ENCODE results near the gene UMODL1.

DNA sequence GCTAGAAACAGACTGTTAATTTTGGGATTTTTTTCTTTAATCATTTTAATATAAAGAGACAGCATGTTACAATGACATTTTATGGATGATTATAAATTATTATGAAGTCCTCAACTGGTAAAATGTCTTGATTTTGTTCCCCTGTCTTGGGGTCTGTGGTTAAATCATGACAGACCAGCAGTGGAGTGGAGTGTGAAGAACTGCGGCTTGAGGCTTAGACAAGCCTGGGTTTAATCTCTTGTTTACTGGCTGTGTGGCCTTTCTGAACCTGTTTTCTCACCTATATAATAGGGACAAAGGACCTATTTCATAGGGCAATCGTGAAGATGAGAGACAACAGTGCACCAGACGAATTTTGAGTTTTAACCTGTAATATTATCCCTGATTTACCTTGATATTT is 1.8 kb upstream of the UMODL1 start:
- TF ChIP-seq CTCF (IDR thresholded peaks at IDR 0.05) (no peak), TCF7L2 (IDR thresholded peaks at IDR 0.05; ENCODE audit: low read depth, low read length) (no peak), POLR2AphosphoS5 (IDR thresholded peaks at IDR 0.05; ENCODE audit: low read depth, low read length) (no peak), SIN3A (IDR thresholded peaks at IDR 0.05; ENCODE audit: borderline replicate concordance, insufficient read depth, low read depth, low read length) (no peak)
- TF ChIP-seq, protein P1, sequence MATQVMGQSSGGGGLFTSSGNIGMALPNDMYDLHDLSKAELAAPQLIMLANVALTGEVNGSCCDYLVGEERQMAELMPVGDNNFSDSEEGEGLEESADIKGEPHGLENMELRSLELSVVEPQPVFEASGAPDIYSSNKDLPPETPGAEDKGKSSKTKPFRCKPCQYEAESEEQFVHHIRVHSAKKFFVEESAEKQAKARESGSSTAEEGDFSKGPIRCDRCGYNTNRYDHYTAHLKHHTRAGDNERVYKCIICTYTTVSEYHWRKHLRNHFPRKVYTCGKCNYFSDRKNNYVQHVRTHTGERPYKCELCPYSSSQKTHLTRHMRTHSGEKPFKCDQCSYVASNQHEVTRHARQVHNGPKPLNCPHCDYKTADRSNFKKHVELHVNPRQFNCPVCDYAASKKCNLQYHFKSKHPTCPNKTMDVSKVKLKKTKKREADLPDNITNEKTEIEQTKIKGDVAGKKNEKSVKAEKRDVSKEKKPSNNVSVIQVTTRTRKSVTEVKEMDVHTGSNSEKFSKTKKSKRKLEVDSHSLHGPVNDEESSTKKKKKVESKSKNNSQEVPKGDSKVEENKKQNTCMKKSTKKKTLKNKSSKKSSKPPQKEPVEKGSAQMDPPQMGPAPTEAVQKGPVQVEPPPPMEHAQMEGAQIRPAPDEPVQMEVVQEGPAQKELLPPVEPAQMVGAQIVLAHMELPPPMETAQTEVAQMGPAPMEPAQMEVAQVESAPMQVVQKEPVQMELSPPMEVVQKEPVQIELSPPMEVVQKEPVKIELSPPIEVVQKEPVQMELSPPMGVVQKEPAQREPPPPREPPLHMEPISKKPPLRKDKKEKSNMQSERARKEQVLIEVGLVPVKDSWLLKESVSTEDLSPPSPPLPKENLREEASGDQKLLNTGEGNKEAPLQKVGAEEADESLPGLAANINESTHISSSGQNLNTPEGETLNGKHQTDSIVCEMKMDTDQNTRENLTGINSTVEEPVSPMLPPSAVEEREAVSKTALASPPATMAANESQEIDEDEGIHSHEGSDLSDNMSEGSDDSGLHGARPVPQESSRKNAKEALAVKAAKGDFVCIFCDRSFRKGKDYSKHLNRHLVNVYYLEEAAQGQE (IDR thresholded peaks at IDR 0.05; ENCODE audit: insufficient read depth in 1 of 2, low read depth in 2 of 2, low read length in 1 of 2) = no peak
